HepG2 (cell line): Measurements from ENCODE around the gene APBB3. TPM values are rescaled to one million over a fixed set of nuclear protein-coding genes. Genes with fewer than 3 reads are reported as not detected.
A peak's percentile ranks its signal among the peaks of the same experiment; 100 is the strongest.

Experiments
- AGO1 ChIP-seq: fragments of 200-400 bp; formaldehyde crosslinking; IDR thresholded peaks from 2 replicates; pipeline ENCODE4 v1.6.1; 2017; ENCODE audit warnings: mild to moderate bottlenecking, low read depth, low read length, moderate library complexity; ENCODE audit not compliant: poor library complexity, severe bottlenecking
- ATF3 ChIP-seq: sonication (generic); formaldehyde crosslinking; IDR thresholded peaks from 2 replicates; pipeline ENCODE4 v1.4.0; 2020; ENCODE audit warnings: missing genetic modification reagents
- CEBPG ChIP-seq: IDR thresholded peaks from 2 replicates; pipeline ENCODE4 v1.6.1; 2016
- GTF3A ChIP-seq: sonication (generic); formaldehyde crosslinking; conservative IDR thresholded peaks from 2 replicates; pipeline ENCODE4 v1.4.0; 2020; ENCODE audit warnings: mild to moderate bottlenecking, missing genetic modification reagents
- HMG20B ChIP-seq: conservative IDR thresholded peaks from 2 replicates; pipeline ENCODE4 v1.6.1; 2016; ENCODE audit warnings: missing genetic modification reagents, missing compliant biosample characterization
- KDM3A ChIP-seq: IDR thresholded peaks from 2 replicates; pipeline ENCODE4 v1.6.1; 2018; ENCODE audit warnings: low read depth, missing compliant biosample characterization
- KDM6A ChIP-seq: IDR thresholded peaks from 2 replicates; pipeline ENCODE4 v1.6.1; 2016; ENCODE audit warnings: low read depth
- MTF2 ChIP-seq: sonication (generic); formaldehyde crosslinking; IDR thresholded peaks from 2 replicates; pipeline ENCODE4 v1.5.0; 2020; ENCODE audit warnings: missing genetic modification reagents, borderline replicate concordance
- NFIB ChIP-seq: sonication (generic); formaldehyde crosslinking; IDR thresholded peaks from 2 replicates; pipeline ENCODE4 v1.9.0; 2021; ENCODE audit warnings: missing genetic modification reagents, mild to moderate bottlenecking, borderline replicate concordance
- PHF20 ChIP-seq: sonication (generic); formaldehyde crosslinking; IDR thresholded peaks from 2 replicates; pipeline ENCODE4 v1.5.0; 2020; ENCODE audit warnings: mild to moderate bottlenecking, missing genetic modification reagents
- POGZ ChIP-seq: sonication (generic); formaldehyde crosslinking; IDR thresholded peaks from 2 replicates; pipeline ENCODE4 v1.4.0; 2020; ENCODE audit warnings: mild to moderate bottlenecking, missing genetic modification reagents
- POLR2AphosphoS5 ChIP-seq: IDR thresholded peaks from 2 replicates; pipeline ENCODE4 v1.6.1; 2012; ENCODE audit warnings: low read depth, low read length
- POLR2G ChIP-seq: fragments of 200-400 bp; formaldehyde crosslinking; IDR thresholded peaks from 2 replicates; pipeline ENCODE4 v1.6.1; 2018; ENCODE audit warnings: mild to moderate bottlenecking, low read depth, low read length, moderate library complexity
- RARA ChIP-seq: IDR thresholded peaks from 2 replicates; pipeline ENCODE4 v1.6.1; 2016; ENCODE audit warnings: missing genetic modification reagents, missing compliant biosample characterization
- REL ChIP-seq: sonication (generic); formaldehyde crosslinking; conservative IDR thresholded peaks from 2 replicates; pipeline ENCODE4 v1.8.0; 2022; ENCODE audit warnings: mild to moderate bottlenecking, missing genetic modification reagents, moderate library complexity
- ZNF430 ChIP-seq: sonication (generic); formaldehyde crosslinking; IDR thresholded peaks from 2 replicates; pipeline ENCODE4 v1.9.0; 2021; ENCODE audit warnings: mild to moderate bottlenecking, missing genetic modification reagents
- ZNF432 ChIP-seq: sonication (generic); formaldehyde crosslinking; IDR thresholded peaks from 2 replicates; pipeline ENCODE4 v1.5.0; 2020; ENCODE audit warnings: missing genetic modification reagents, mild to moderate bottlenecking, borderline replicate concordance
- ZNF644 ChIP-seq: IDR thresholded peaks from 2 replicates; pipeline ENCODE4 v1.6.1; 2016; ENCODE audit warnings: low read depth
- ZNF674 ChIP-seq: sonication (generic); formaldehyde crosslinking; IDR thresholded peaks from 2 replicates; pipeline ENCODE4 v1.5.0; 2020; ENCODE audit warnings: low read depth, mild to moderate bottlenecking, missing genetic modification reagents
- polyA plus RNA-seq, 8 experiments: library from polyadenylated mRNA; depleted of rRNA in 3 of 8; stranded (reverse) in 7 of 8; unstranded in 1 of 8; fragments of >200 nt; fragmentation: Illumina TruSeq in 4 of 8; extraction: Trizol in 4 of 8; gene quantifications; 2 replicates each; pipeline versions ENCODE4 v1.2.1 to v1.2.3, GENCODE V29; 2011 to 2016; ENCODE audit warnings: low read depth in 4 of 8, missing spikeins in 1 of 8, mixed read lengths in 1 of 8; ENCODE audit not compliant: insufficient read depth in 1 of 8
- total RNA-seq, 5 experiments: library from RNA; depleted of rRNA; stranded (reverse); fragments of >200 nt; fragmentation: Illumina TruSeq; extraction: Trizol; gene quantifications; 2 replicates each; pipeline ENCODE4 v1.2.3, GENCODE V29; 2016; ENCODE audit warnings: low read depth in 1 of 5
- TF ChIP-seq, protein P1 (sequence below): sonication (generic); formaldehyde crosslinking; IDR thresholded peaks from 2 replicates; pipeline ENCODE4 v1.4.0; 2020; ENCODE audit warnings: low read depth, mild to moderate bottlenecking, missing genetic modification reagents
- TF ChIP-seq, protein P2 (sequence below): sonication (generic); formaldehyde crosslinking; IDR thresholded peaks from 2 replicates; pipeline ENCODE4 v1.4.0; 2020; ENCODE audit warnings: low read depth, mild to moderate bottlenecking, missing genetic modification reagents
- TF ChIP-seq, protein P3 (sequence below): sonication (generic); formaldehyde crosslinking; conservative IDR thresholded peaks from 2 replicates; pipeline ENCODE4 v1.4.0; 2020; ENCODE audit warnings: missing genetic modification reagents

Gene APBB3
- total and polyA plus RNA-seq, 2 of the 13 experiments (the other 11 are each of a cell fraction or from before 2014, with no cell fraction given): 0.38 to 0.78 TPM

DNA sequence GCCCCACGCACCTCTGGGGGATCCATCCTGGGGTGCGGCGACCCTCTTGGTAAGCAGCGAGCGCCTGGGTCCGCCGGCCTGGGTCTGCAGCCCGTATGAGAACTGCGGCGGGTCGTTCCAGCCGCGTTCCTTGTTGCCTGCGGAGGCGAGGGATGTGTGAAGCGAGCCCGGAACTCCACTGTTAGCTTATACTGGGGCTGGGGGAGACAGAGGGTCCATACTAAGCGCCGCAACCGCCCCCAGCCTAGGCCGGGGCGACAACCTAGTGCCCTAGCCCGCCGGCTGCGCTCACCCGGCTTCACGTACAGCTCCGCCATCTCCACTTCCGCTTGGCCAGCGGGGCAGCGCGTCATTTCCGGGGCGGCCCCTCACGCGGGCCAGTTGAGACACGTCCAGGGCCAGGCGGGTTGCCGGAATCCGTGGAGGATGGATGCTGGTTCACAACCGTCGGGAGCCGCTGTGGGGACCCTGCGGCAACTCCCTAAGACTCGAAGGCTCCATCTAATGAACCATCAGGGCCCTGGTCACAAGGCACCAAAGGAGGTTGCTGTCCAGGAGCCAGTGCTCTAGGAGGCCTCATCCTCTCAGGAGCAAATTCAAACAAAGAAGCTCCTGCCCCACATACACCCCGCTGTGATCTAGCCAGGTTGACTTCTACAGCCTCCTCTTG lies 7.1 kb downstream of the APBB3 start, which contains the start of gene SRA1 (continued):
- TF ChIP-seq, protein P1, sequence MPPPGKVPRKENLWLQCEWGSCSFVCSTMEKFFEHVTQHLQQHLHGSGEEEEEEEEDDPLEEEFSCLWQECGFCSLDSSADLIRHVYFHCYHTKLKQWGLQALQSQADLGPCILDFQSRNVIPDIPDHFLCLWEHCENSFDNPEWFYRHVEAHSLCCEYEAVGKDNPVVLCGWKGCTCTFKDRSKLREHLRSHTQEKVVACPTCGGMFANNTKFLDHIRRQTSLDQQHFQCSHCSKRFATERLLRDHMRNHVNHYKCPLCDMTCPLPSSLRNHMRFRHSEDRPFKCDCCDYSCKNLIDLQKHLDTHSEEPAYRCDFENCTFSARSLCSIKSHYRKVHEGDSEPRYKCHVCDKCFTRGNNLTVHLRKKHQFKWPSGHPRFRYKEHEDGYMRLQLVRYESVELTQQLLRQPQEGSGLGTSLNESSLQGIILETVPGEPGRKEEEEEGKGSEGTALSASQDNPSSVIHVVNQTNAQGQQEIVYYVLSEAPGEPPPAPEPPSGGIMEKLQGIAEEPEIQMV: no peak
- TF ChIP-seq ATF3 (0 out of 2 replicates have a peak, but pooled peaks have one; percentile 44), ZNF430 (CRISPR knock-in tag) (peak; percentile 80; the same call in 1 of the 2 replicates), HMG20B (CRISPR knock-in tag) (0 out of 2 replicates have a peak, but pooled peaks have one; percentile 19), POGZ (CRISPR knock-in tag) (peak; percentile 71; the same call in 1 of the 2 replicates), PHF20 (CRISPR knock-in tag) (peak; percentile 89), CEBPG (CRISPR knock-in tag) (peak; percentile 57; the same call in 1 of the 2 replicates), POLR2G (peak; percentile 99), AGO1 (peak; percentile 80), GTF3A (CRISPR knock-in tag) (no peak), RARA (peak; percentile 31; the same call in 1 of the 2 replicates), ZNF644 (CRISPR knock-in tag) (0 out of 2 replicates have a peak, but pooled peaks have one; percentile 29), ZNF674 (CRISPR knock-in tag) (0 out of 2 replicates have a peak, but pooled peaks have one; percentile 62), MTF2 (CRISPR knock-in tag) (peak; percentile 77; the same call in 1 of the 2 replicates), NFIB (CRISPR knock-in tag) (no peak), POLR2AphosphoS5 (peak; percentile 92), KDM6A (CRISPR knock-in tag) (0 out of 2 replicates have a peak, but pooled peaks have one; percentile 41), KDM3A (CRISPR knock-in tag) (no peak), ZNF432 (no peak), REL (CRISPR knock-in tag) (no peak)
- TF ChIP-seq, protein P2, sequence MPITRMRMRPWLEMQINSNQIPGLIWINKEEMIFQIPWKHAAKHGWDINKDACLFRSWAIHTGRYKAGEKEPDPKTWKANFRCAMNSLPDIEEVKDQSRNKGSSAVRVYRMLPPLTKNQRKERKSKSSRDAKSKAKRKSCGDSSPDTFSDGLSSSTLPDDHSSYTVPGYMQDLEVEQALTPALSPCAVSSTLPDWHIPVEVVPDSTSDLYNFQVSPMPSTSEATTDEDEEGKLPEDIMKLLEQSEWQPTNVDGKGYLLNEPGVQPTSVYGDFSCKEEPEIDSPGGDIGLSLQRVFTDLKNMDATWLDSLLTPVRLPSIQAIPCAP (CRISPR knock-in tag): no peak
- TF ChIP-seq, protein P3, sequence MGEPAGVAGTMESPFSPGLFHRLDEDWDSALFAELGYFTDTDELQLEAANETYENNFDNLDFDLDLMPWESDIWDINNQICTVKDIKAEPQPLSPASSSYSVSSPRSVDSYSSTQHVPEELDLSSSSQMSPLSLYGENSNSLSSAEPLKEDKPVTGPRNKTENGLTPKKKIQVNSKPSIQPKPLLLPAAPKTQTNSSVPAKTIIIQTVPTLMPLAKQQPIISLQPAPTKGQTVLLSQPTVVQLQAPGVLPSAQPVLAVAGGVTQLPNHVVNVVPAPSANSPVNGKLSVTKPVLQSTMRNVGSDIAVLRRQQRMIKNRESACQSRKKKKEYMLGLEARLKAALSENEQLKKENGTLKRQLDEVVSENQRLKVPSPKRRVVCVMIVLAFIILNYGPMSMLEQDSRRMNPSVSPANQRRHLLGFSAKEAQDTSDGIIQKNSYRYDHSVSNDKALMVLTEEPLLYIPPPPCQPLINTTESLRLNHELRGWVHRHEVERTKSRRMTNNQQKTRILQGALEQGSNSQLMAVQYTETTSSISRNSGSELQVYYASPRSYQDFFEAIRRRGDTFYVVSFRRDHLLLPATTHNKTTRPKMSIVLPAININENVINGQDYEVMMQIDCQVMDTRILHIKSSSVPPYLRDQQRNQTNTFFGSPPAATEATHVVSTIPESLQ (CRISPR knock-in tag): 0 out of 2 replicates have a peak, but pooled peaks have one; percentile 57
